GM18520 (cell line): Measurements from ENCODE around the gene UBE2B.

ENCODE experiments used
- ATAC-seq: cut with Tn5 transposase; IDR thresholded peaks from one replicate; pipeline ENCODE4 v1.9.1; 2021; ENCODE audit not compliant: unreplicated experiment

Gene UBE2B

GRCh38 chr5:134436523-134437339, 65.4 kb downstream of the UBE2B start:
- peak; percentile 53 for ATAC-seq

GRCh38 chr5:134437340-134437846, 66.0 kb downstream of the UBE2B start:
- no peak for ATAC-seq

- ATAC-seq, result no peak
These were observed 66.6 kb downstream of the UBE2B start for GRCh38 chr5:134437847-134438581.

GRCh38 chr5:134438721-134439123, 67.4 kb downstream of the UBE2B start:
- ATAC-seq, result no peak

GRCh38 chr5:134439210-134439654, 67.9 kb downstream of the UBE2B start:
- ATAC-seq, result no peak

GRCh38 chr5:134440201-134440755, 68.9 kb downstream of the UBE2B start:
- no peak for ATAC-seq
